Measurements from ENCODE around the gene TTC6.

The TTC6 gene

GRCh38 chr14:37565550-37565949, 29.9 kb upstream of the TTC6 start:
- TF ChIP-seq TAF1 (IDR thresholded peaks at IDR 0.05; ENCODE audit: borderline replicate concordance, low read depth, low read length): no peak
- TF ChIP-seq POLR2AphosphoS5 (IDR thresholded peaks at IDR 0.05; ENCODE audit: low read depth, low read length): no peak
- TF ChIP-seq POLR2A (IDR thresholded peaks at IDR 0.05; ENCODE audit: low read depth, low read length): no peak
- no peak for FAIRE-seq
- no peak for DNase-seq (ENCODE audit: insufficient read length)

DNA sequence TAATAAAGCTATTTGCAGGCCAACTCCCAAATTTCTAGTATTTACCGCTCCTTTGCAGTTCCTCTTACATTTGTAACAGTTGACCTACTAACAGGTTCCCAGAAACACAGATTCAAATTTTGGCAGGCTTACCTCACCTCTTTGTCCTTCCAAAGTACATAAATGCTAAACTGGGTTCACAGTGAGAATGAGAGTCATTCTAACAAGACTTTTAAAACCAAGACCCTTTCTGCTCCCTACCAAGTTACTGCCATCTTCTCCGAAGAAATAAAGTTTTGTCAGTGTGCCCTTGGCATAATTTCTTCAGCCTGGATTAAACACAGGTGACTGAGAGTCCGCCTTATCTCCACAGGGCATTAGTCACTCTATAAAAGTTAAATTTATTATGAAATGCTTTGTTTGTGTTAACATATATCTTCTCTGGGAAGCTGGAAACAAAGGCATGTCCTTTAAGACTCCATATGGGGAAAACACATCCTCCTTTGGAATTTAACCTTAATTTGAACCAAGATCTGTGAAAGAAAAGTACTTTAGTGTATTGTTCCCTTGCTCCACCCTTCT, 28.5 kb upstream of the TTC6 start:
- no peak for DNase-seq (ENCODE audit: insufficient read length)
- FAIRE-seq: no peak
- TF ChIP-seq TAF1 (IDR thresholded peaks at IDR 0.05; ENCODE audit: borderline replicate concordance, low read depth, low read length): no peak
- TF ChIP-seq POLR2AphosphoS5 (IDR thresholded peaks at IDR 0.05; ENCODE audit: low read depth, low read length): no peak
- no peak for TF ChIP-seq POLR2A (IDR thresholded peaks at IDR 0.05; ENCODE audit: low read depth, low read length)

- FAIRE-seq: no peak
- TF ChIP-seq POLR2A (IDR thresholded peaks at IDR 0.05; ENCODE audit: low read depth, low read length) (no peak), POLR2AphosphoS5 (IDR thresholded peaks at IDR 0.05; ENCODE audit: low read depth, low read length) (no peak), TAF1 (IDR thresholded peaks at IDR 0.05; ENCODE audit: borderline replicate concordance, low read depth, low read length) (no peak)
- no peak for DNase-seq (ENCODE audit: insufficient read length)
Observed at GRCh38 chr14:37569729-37570128, 25.7 kb upstream of the TTC6 start.

DNA sequence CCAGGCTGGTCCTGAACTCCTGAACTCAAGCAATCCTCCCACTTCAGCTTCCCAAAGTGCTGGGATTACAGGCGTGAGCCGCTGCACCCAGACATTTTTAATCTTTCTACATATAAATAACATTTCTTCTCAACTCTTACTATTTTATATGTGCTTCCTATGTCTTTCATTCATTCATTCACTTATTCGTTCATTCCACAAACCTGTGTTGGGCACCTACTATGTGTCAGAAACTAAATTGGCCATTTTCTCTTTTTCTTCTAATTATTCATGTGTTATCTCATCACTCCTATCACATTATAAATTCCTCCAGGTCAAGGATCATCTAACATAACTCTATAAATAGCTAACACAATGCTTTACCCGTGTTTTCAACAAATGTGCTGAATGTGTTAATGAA, 24.0 kb upstream of the TTC6 start:
- FAIRE-seq (no peak), DNase-seq (ENCODE audit: insufficient read length) (no peak)
- TF ChIP-seq TAF1 (IDR thresholded peaks at IDR 0.05; ENCODE audit: borderline replicate concordance, low read depth, low read length) (no peak), POLR2A (IDR thresholded peaks at IDR 0.05; ENCODE audit: low read depth, low read length) (no peak), POLR2AphosphoS5 (IDR thresholded peaks at IDR 0.05; ENCODE audit: low read depth, low read length) (no peak)

- no peak for DNase-seq (ENCODE audit: insufficient read length)
- no peak for FAIRE-seq
- TF ChIP-seq TAF1 (IDR thresholded peaks at IDR 0.05; ENCODE audit: borderline replicate concordance, low read depth, low read length) (no peak), POLR2A (IDR thresholded peaks at IDR 0.05; ENCODE audit: low read depth, low read length) (no peak), POLR2AphosphoS5 (IDR thresholded peaks at IDR 0.05; ENCODE audit: low read depth, low read length) (no peak)
Observed at GRCh38 chr14:37573356-37573755, 22.1 kb upstream of the TTC6 start.

DNA sequence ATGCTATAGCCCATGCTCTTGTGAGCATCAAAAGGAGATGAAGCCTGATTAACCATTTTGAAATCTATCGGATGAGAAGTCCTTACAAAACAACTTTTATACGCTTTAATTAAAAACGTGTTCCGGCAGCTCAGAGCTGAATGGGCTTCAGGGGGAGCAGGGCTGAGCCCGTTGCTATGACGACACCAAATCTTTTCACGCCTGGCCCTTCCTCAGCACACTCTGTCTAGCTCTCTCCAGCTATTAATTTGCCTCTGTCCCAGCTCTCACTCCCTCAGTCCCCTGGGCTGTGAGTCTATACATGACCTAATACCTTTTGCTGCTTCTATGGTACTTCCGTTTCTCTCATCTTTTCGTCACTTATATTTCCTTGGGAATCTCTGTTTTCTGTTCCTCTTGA, 16.2 kb upstream of the TTC6 start:
- DNase-seq (ENCODE audit: insufficient read length): no peak
- TF ChIP-seq POLR2A (IDR thresholded peaks at IDR 0.05; ENCODE audit: low read depth, low read length): no peak
- TF ChIP-seq TAF1 (IDR thresholded peaks at IDR 0.05; ENCODE audit: borderline replicate concordance, low read depth, low read length): no peak
- TF ChIP-seq POLR2AphosphoS5 (IDR thresholded peaks at IDR 0.05; ENCODE audit: low read depth, low read length): no peak
- no peak for FAIRE-seq

- DNase-seq (ENCODE audit: insufficient read length): no peak
- no peak for FAIRE-seq
- TF ChIP-seq POLR2A (IDR thresholded peaks at IDR 0.05; ENCODE audit: low read depth, low read length) (no peak), POLR2AphosphoS5 (IDR thresholded peaks at IDR 0.05; ENCODE audit: low read depth, low read length) (no peak), TAF1 (IDR thresholded peaks at IDR 0.05; ENCODE audit: borderline replicate concordance, low read depth, low read length) (no peak)
Observed at GRCh38 chr14:37580146-37580545, 15.3 kb upstream of the TTC6 start.

- no peak for TF ChIP-seq TAF1 (IDR thresholded peaks at IDR 0.05; ENCODE audit: borderline replicate concordance, low read depth, low read length)
- TF ChIP-seq POLR2A (IDR thresholded peaks at IDR 0.05; ENCODE audit: low read depth, low read length): no peak
- TF ChIP-seq POLR2AphosphoS5 (IDR thresholded peaks at IDR 0.05; ENCODE audit: low read depth, low read length): no peak
- DNase-seq (ENCODE audit: insufficient read length) (no peak), FAIRE-seq (no peak)
Observed at GRCh38 chr14:37583358-37584210, 11.8 kb upstream of the TTC6 start.

GRCh38 chr14:37584211-37585100, 11.0 kb upstream of the TTC6 start:
- FAIRE-seq: no peak
- no peak for TF ChIP-seq TAF1 (IDR thresholded peaks at IDR 0.05; ENCODE audit: borderline replicate concordance, low read depth, low read length)
- no peak for TF ChIP-seq POLR2A (IDR thresholded peaks at IDR 0.05; ENCODE audit: low read depth, low read length)
- no peak for TF ChIP-seq POLR2AphosphoS5 (IDR thresholded peaks at IDR 0.05; ENCODE audit: low read depth, low read length)
- no peak for DNase-seq (ENCODE audit: insufficient read length)

- FAIRE-seq: no peak
- no peak for DNase-seq (ENCODE audit: insufficient read length)
Observed at GRCh38 chr14:37585101-37585511, 10.3 kb upstream of the TTC6 start.

More at GRCh38 chr14:37585101-37585511, 10.3 kb upstream of the TTC6 start:
- TF ChIP-seq POLR2AphosphoS5 (IDR thresholded peaks at IDR 0.05; ENCODE audit: low read depth, low read length): no peak
- TF ChIP-seq POLR2A (IDR thresholded peaks at IDR 0.05; ENCODE audit: low read depth, low read length): no peak
- no peak for TF ChIP-seq TAF1 (IDR thresholded peaks at IDR 0.05; ENCODE audit: borderline replicate concordance, low read depth, low read length)

Data from GM12892 (cell line).